HUES6 (cell line): ENCODE measurements around the gene IL1RAP.

Experiments used
- H3K27ac ChIP-seq: 2 replicates; pipeline ENCODE4 v1.7.0; 2013; ENCODE audit warnings: low read depth, mild to moderate bottlenecking, low read length, inconsistent platforms
- H3K27me3 ChIP-seq: 2 replicates; pipeline ENCODE4 v1.6.1; 2013; ENCODE audit warnings: low read length; ENCODE audit not compliant: control insufficient read depth, insufficient read depth
- H3K36me3 ChIP-seq: 2 replicates; pipeline ENCODE4 v1.6.1; 2013; ENCODE audit warnings: low read length; ENCODE audit not compliant: control insufficient read depth, insufficient read depth
- H3K4me1 ChIP-seq: 2 replicates; pipeline ENCODE4 v1.6.1; 2013; ENCODE audit warnings: low read length; ENCODE audit not compliant: control insufficient read depth, insufficient read depth
- H3K4me3 ChIP-seq: 2 replicates; pipeline ENCODE4 v1.5.1; 2013; ENCODE audit warnings: low read depth, low read length
- H3K9ac ChIP-seq: one replicate; pipeline ENCODE4 v1.6.1; 2013; ENCODE audit warnings: mild to moderate bottlenecking, low read length
- H3K9me3 ChIP-seq: 2 replicates; pipeline ENCODE4 v1.6.1; 2013; ENCODE audit warnings: low read depth, low read length; ENCODE audit not compliant: control insufficient read depth, insufficient read depth

Gene IL1RAP

DNA sequence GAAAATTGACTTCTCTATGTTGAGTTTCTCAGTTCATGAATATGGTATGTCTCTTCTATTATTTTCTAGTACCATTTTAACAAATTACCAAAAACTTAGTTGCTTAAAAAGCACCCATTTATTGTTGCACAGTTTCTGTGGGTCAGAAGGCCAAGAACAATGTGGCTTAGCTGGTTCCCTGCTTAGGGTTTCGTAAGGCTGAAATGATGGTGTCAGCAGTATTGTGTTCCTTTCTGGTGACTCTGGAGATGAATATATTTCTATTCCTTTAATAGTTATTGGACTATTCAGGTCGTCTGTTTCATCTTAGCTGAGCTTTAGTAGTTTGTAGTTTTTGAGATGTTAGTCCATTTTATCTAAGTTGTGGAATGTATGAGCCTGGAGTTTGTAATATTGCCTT lies 44.9 kb downstream of the IL1RAP start:
- peaks cover 15% of the 10 kb centered on the region for H3K4me1 ChIP-seq
- H3K27me3 ChIP-seq = no peaks in the 10 kb centered on the region
- H3K36me3 ChIP-seq = no peaks in the 10 kb centered on the region
- H3K27ac ChIP-seq = no peak overlapping the region
- no peaks in the 10 kb centered on the region for H3K9me3 ChIP-seq
- no peak overlapping the region for H3K4me3 ChIP-seq
- no peak overlapping the region for H3K9ac ChIP-seq

DNA sequence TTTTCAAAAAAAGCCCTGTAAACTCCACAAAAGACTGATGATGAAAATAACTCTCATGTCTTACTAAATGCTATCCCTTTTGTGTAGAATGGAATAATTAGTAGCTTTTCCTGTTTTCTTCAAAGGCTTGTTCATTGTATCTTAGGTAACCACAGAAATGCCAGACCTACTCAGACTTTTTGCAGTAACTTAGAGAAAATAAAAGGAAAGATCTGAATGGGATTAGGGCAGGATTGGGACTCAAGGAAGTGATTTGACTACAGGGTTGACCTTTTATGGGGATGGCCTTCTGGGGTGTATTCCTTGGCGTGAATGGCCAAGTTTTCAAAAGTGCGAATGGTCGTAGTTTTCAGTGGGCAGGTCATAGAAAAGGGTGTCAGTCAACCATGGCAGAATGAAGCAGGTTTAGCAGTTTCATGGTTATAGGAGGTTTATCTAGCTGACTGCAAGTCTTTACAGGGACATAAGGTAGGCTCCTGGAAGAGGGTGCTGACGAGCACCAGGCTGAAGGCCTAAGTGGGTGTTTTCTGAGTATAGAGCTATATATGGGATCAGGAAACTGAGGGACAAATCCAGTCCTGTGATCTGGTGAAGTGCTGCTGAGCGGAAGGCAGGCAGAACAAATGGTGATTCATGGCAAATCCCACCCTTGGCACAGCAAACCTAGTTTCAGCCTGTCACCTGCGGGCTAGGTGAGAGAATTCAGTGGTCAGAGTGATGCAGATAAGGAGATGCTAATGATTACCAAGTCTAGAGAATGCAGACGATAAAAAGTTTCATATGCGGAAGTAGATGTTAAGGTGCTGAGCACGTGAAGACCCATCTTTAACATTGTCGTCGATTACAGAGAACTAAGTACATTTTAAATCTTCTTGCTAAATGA lies 46.4 kb downstream of the IL1RAP start:
- peaks cover 6% of the 10 kb centered on the region; the same call in 1 of the 2 replicates for H3K4me1 ChIP-seq

DNA sequence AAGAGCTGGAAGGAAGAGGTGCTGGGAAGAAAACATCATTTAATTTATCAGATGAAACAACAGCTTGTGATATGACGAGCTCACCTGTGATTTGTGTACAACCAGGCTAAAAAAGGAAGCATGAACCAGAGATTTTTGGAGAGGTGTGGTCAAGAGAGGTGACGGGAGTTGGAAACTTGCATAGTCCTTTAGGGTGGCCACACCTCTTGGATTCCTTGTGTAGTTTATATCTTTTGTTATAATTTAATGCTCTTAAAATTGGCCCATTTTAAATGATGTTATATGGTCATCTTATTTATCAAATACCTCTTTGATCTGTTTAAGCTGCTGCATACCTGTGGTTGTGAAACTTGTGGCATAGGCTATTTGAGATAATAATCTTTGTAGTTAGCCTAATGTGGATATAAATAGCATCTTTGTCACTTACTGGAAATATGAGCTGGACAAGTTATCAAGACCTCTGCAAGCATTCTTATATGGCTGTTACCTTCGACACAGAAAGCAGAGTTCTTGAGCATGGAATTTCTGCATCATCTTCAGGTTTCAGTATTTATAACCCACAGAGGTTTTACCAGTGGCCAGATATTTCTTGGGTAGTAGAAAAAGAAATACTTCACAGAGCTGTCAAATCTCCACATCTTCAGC lies 49.1 kb downstream of the IL1RAP start:
- no peaks in the 10 kb centered on the region for H3K9me3 ChIP-seq
- H3K4me1 ChIP-seq = peaks cover 18% of the 10 kb centered on the region
- H3K4me3 ChIP-seq = no peak overlapping the region
- H3K27ac ChIP-seq = no peak overlapping the region
- H3K36me3 ChIP-seq = no peaks in the 10 kb centered on the region
- H3K27me3 ChIP-seq = no peaks in the 10 kb centered on the region
- H3K9ac ChIP-seq = no peak overlapping the region

More for the DNA sequence above, 46.4 kb downstream of the IL1RAP start:
- H3K4me3 ChIP-seq = no peak overlapping the region
- H3K36me3 ChIP-seq = no peaks in the 10 kb centered on the region
- no peak overlapping the region for H3K9ac ChIP-seq
- H3K27me3 ChIP-seq = no peaks in the 10 kb centered on the region
- no peaks in the 10 kb centered on the region for H3K9me3 ChIP-seq
- H3K27ac ChIP-seq = no peak overlapping the region

DNA sequence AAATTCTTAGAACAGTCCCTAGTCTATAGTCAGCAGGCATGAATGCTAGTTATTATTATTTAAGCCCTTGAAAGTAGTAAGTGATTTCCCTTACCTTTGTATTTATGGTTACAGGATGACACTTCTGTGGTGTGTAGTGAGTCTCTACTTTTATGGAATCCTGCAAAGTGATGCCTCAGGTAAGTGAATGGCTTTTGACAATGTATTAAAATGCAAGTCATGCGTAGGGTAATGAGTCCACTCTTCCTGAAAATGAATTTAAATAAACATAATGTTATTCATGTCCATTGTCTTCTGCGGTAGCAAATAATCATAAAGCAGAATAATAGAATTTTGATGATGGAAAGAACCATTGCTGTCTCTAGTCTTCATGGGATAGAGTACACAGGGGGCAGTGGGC lies 50.3 kb downstream of the IL1RAP start:
- Histone ChIP-seq H3K4me1 (peaks cover 27% of the 10 kb centered on the region), H3K9me3 (no peaks in the 10 kb centered on the region), H3K9ac (no peak overlapping the region), H3K36me3 (no peaks in the 10 kb centered on the region), H3K4me3 (no peak overlapping the region), H3K27ac (no peak overlapping the region), H3K27me3 (no peaks in the 10 kb centered on the region)

DNA sequence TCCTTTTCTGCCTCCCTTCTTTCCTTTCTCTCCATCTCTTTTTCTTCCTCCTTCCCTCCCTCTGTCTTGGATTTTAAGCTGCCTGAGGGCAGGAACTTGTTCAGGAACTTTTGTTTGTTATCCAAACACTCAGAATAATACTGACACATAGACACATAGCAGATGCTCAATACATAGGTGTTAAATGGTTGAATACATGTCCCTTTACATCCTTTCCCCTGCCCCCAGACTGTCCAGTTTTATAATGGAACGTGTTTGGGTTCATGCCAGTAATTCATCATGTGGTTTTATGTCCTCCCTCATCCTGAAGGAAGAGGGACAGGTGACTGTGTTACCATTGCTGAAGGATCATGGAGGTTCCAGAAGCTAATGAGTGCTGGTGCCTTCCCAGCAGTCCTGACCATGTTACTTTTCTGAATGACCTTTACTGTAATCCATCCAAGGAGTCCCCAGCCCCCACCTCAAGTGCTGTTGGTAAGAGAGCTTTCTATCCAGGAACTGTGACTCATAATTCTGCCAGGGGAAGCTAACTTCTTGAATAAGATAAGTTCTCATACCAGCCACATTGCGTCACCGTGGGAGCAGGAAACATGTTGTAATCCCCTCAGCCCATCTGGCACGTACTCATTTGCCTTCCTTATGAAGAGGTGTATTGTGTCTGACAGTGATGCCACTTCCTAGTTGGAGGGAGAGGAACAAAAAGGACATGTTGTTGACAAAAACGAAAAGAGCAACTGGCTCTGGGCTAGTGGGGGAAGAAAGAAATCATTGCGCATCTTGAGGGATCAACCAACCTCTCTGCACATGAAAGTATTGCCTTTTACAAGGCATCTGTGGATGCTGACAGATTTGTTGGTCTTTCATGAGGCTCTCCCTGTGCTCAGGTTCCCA lies 52.4 kb downstream of the IL1RAP start:
- Histone ChIP-seq H3K27me3 (no peaks in the 10 kb centered on the region), H3K9ac (peak overlapping the region; percentile 45), H3K36me3 (no peaks in the 10 kb centered on the region), H3K27ac (0 out of 2 replicates have a peak overlapping the region, but pooled peaks have one; percentile 22), H3K4me3 (no peak overlapping the region), H3K9me3 (no peaks in the 10 kb centered on the region), H3K4me1 (peaks cover 31% of the 10 kb centered on the region)

DNA sequence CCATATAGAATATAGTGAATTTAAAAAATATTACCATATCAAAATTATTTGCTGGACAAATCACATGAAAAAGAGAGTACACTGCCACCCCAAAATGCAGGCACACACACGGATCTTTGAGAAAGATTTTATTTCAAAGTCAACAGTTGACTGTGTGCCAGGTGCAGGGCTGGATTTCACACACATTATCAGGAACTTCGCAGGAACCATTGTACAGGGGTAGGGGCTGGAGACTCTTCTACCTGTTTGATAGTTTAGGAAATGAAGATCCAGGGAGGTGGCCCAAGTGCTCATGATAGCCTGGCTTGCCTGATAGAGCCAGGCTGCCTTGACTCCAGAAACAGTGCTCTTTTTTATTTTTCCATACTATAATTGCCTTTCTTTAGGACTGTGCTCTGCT lies 54.2 kb downstream of the IL1RAP start:
- Histone ChIP-seq H3K27me3 (no peaks in the 10 kb centered on the region), H3K27ac (no peak overlapping the region), H3K4me1 (peaks cover 32% of the 10 kb centered on the region), H3K36me3 (no peaks in the 10 kb centered on the region), H3K4me3 (no peak overlapping the region), H3K9ac (no peak overlapping the region), H3K9me3 (no peaks in the 10 kb centered on the region)

DNA sequence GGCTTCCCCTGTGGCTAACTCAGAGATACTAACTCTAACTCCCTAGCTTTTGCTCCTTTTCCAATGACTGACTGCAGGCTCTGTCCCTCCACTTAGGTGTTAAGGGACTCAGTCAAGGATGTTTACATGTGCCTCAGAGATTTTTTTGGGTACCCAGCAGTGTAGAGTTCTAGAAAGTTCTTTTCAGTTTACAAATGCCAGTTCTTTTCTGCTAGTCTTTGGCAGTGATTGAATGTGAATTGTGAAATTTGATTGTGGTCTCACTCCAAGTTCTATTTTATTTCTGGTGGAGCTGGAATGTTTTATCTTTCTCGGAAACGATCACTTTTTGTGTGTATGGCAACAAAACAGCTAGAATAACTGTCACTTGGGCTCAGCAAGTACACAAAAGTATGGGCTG lies 60.6 kb downstream of the IL1RAP start:
- Histone ChIP-seq H3K27ac (no peak overlapping the region), H3K9ac (no peak overlapping the region), H3K36me3 (no peaks in the 10 kb centered on the region), H3K4me3 (no peak overlapping the region), H3K27me3 (no peaks in the 10 kb centered on the region), H3K9me3 (peaks cover 6% of the 10 kb centered on the region; the same call in 1 of the 2 replicates), H3K4me1 (peaks cover 12% of the 10 kb centered on the region)

DNA sequence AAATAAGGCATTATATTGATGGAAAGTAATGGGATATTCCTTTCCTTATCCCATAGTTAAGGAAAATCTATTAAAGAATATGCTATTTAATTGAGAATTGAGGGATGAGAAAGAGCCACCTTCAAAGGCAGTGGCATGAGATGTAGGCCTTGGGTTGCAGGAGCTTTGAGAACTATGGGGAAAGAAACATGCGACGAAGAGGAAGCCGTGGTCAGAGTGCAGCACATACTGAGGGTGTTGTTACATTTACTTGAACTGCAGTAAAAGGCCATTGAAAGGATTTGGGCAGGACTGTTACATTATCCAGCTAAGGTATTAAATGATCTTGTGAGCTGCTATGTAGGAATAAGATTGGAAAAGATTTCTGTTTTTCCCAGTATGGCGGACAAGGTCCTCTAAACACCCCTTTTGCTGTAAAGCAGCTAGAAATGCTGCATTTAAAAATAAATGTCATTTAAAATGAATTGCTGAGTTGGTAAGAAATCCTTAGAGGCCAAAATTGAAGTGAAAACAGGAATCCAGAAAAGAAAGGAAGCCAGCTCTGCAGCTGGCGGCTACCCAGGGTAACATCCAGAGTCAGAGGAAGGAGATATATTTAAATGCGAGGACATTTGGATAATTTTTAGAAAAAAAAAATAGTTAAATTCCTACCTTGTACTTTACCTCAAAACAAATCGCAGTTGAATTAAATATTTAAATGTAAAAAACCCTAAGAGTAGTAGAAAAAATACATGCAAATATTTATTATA lies 61.7 kb downstream of the IL1RAP start:
- H3K27me3 ChIP-seq = no peaks in the 10 kb centered on the region
- no peaks in the 10 kb centered on the region for H3K36me3 ChIP-seq
- H3K9ac ChIP-seq = no peak overlapping the region
- no peak overlapping the region for H3K27ac ChIP-seq
- 0 out of 2 replicates have a peak, but pooled peaks cover 4% of the 10 kb centered on the region for H3K4me1 ChIP-seq
- H3K9me3 ChIP-seq = peaks cover 6% of the 10 kb centered on the region; the same call in 1 of the 2 replicates
- H3K4me3 ChIP-seq = no peak overlapping the region

DNA sequence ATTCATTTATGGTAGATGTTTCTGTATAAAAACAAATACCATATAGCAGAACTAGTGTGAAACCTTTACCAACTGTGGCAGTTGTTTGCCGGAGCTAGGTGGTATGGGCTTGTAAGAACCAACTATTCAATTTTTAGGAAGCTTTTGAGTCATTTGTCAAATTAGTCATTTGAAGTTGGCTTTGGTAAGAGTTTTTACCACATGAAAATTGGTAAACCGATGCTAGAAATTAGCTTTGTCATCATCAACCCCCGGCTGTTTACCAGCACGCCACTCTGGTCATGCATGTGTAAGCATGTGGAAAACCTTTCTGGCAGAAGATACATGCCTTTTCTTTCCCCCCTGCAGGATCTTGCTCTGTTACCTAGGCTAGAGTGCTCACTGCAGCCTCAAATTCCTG lies 63.3 kb downstream of the IL1RAP start:
- Histone ChIP-seq H3K27ac (no peak overlapping the region), H3K27me3 (no peaks in the 10 kb centered on the region), H3K4me3 (no peak overlapping the region), H3K9me3 (peaks cover 6% of the 10 kb centered on the region; the same call in 1 of the 2 replicates), H3K36me3 (no peaks in the 10 kb centered on the region), H3K4me1 (peaks cover 4% of the 10 kb centered on the region; the same call in 1 of the 2 replicates), H3K9ac (no peak overlapping the region)

DNA sequence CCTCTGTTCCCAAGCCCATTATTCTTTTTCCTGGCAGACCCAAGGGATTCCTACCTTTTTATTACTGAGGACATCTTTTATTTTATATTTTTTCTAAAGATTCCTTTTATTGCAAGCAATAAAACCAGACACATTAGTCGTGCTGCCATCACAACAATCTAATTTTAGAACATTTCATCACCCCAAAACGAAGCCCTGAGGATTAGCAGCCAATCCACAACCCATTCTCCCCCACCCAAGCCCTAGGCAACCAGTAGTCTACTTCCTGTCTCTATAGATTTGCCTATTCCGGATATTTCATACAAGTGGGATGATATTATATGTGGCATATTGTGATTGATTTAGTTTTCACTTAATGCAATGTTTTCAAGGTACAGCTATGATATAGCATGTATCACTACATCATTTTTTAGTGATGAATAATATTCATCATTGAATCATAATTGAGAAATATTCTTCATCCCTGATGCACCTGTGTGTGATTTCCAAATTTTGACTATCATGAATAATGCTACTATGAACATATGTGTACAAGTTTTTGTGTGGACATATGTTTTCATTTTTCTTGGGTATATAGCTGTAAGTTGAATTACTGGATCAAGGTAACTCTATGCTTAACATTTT lies 65.7 kb downstream of the IL1RAP start:
- H3K36me3 ChIP-seq = no peaks in the 10 kb centered on the region
- no peak overlapping the region for H3K9ac ChIP-seq
- H3K4me3 ChIP-seq = no peak overlapping the region
- no peaks in the 10 kb centered on the region for H3K27me3 ChIP-seq
- H3K4me1 ChIP-seq = no peaks in the 10 kb centered on the region; the same call in 1 of the 2 replicates
- peaks cover 6% of the 10 kb centered on the region; the same call in 1 of the 2 replicates for H3K9me3 ChIP-seq
- no peak overlapping the region for H3K27ac ChIP-seq
